Measurements from ENCODE around the gene XRCC5. TPM values are rescaled to one million over a fixed set of nuclear protein-coding genes. Genes with fewer than 3 reads are reported as not detected.

The XRCC5 gene
- total and polyA plus RNA-seq, 2 donors (not counting 1 experiment from before 2014, with no cell fraction given), result 45.5 to 198 TPM

- DNase-seq (no peak), ATAC-seq (ENCODE audit: low read depth) (no peak)
- Mint-ChIP-seq H3K4me3 (no peak overlapping the region), H3K9me3 (ENCODE audit: insufficient read depth) (no peaks in the 10 kb centered on the region), H3K27me3 (no peaks in the 10 kb centered on the region), H3K4me1 (peaks cover 7% of the 10 kb centered on the region), H3K27ac (no peak overlapping the region)
- Histone ChIP-seq H3K79me2 (ENCODE audit: control insufficient read depth, insufficient read depth, low read length) (peaks cover 21% of the 10 kb centered on the region), H4K20me1 (ENCODE audit: control insufficient read depth, insufficient read depth, low read length, poor library complexity, severe bottlenecking) (peaks cover 4% of the 10 kb centered on the region), H3K4me2 (replicated peaks; ENCODE audit: low read depth, low read length, poor library complexity, severe bottlenecking) (no peak overlapping the region), H3K27ac (ENCODE audit: low read length in 2 of 2) (no peak overlapping the region), H3K4me3 (ENCODE audit: control extremely low read depth in 1 of 5, extremely low read depth in 1 of 5, insufficient read depth in 1 of 5, low read depth in 2 of 5, low read length in 4 of 5) (no peak overlapping the region), H3K36me3 (replicated peaks in 1 of 2; ENCODE audit: control extremely low read depth in 1 of 2, control insufficient read depth in 1 of 2, extremely low read depth in 1 of 2, insufficient read depth in 2 of 2, low read length in 1 of 2) (peaks cover 0 to 6% of the 10 kb centered on the region in 2 experiments), H3K27me3 (replicated peaks in 1 of 4; ENCODE audit: control extremely low read depth in 1 of 4, control insufficient read depth in 3 of 4, insufficient read depth in 4 of 4, low read length in 3 of 4) (no peaks in the 10 kb centered on the region), H3K4me1 (ENCODE audit: control insufficient read depth in 2 of 2, insufficient read depth in 2 of 2, low read length in 2 of 2) (no peaks in the 10 kb centered on the region), H3K9ac (ENCODE audit: low read length) (no peak overlapping the region), H3K9me3 (ENCODE audit: control extremely low read depth in 1 of 3, control insufficient read depth in 2 of 3, insufficient read depth in 1 of 3, low read length in 2 of 3) (peaks cover 0 to 4% (median 0%) of the 10 kb centered on the region in 3 donors), H2AFZ (ENCODE audit: insufficient read depth, low read depth, low read length, poor library complexity, severe bottlenecking) (no peak overlapping the region)
- no peak for TF ChIP-seq EZH2 (IDR thresholded peaks at IDR 0.05; ENCODE audit: borderline replicate concordance, insufficient read depth, low read depth, low read length, poor library complexity, severe bottlenecking)
- no peak for TF ChIP-seq CTCF (IDR thresholded peaks at IDR 0.05)
- no CpG with 5 or more reads among the region's 1 CpG for WGBS (ENCODE audit: insufficient coverage)
- CTCF ChIA-PET, result no interaction called here
- POLR2A ChIA-PET, result no interaction called here
- intact Hi-C loops (cut with micrococcal nuclease), result no loop called here
Measured at GRCh38 chr2:216074380-216074779, 34.8 kb upstream of the XRCC5 start.

GRCh38 chr2:216074794-216075193 is 34.4 kb upstream of the XRCC5 start:
- Histone ChIP-seq H3K79me2 (ENCODE audit: control insufficient read depth, insufficient read depth, low read length) (peaks cover 22% of the 10 kb centered on the region), H3K9ac (ENCODE audit: low read length) (no peak overlapping the region), H3K4me1 (ENCODE audit: control insufficient read depth in 2 of 2, insufficient read depth in 2 of 2, low read length in 2 of 2) (no peaks in the 10 kb centered on the region), H3K4me2 (replicated peaks; ENCODE audit: low read depth, low read length, poor library complexity, severe bottlenecking) (no peak overlapping the region), H3K27me3 (replicated peaks in 1 of 4; ENCODE audit: control extremely low read depth in 1 of 4, control insufficient read depth in 3 of 4, insufficient read depth in 4 of 4, low read length in 3 of 4) (no peaks in the 10 kb centered on the region), H3K9me3 (ENCODE audit: control extremely low read depth in 1 of 3, control insufficient read depth in 2 of 3, insufficient read depth in 1 of 3, low read length in 2 of 3) (peaks cover 0 to 4% (median 0%) of the 10 kb centered on the region in 3 donors), H3K27ac (ENCODE audit: low read length in 2 of 2) (no peak overlapping the region), H4K20me1 (ENCODE audit: control insufficient read depth, insufficient read depth, low read length, poor library complexity, severe bottlenecking) (peaks cover 4% of the 10 kb centered on the region), H3K4me3 (ENCODE audit: control extremely low read depth in 1 of 5, extremely low read depth in 1 of 5, insufficient read depth in 1 of 5, low read depth in 2 of 5, low read length in 4 of 5) (no peak overlapping the region), H2AFZ (ENCODE audit: insufficient read depth, low read depth, low read length, poor library complexity, severe bottlenecking) (no peak overlapping the region), H3K36me3 (replicated peaks in 1 of 2; ENCODE audit: control extremely low read depth in 1 of 2, control insufficient read depth in 1 of 2, extremely low read depth in 1 of 2, insufficient read depth in 2 of 2, low read length in 1 of 2) (peaks cover 0 to 6% of the 10 kb centered on the region in 2 experiments)
- ATAC-seq (ENCODE audit: low read depth) (no peak), DNase-seq (no peak)
- no peaks in the 10 kb centered on the region for H3K9me3 Mint-ChIP-seq (ENCODE audit: insufficient read depth)
- H3K27me3 Mint-ChIP-seq, result no peaks in the 10 kb centered on the region
- intact Hi-C loops (cut with micrococcal nuclease), result no loop called here
- WGBS (ENCODE audit: insufficient coverage), result 100% methylated on average over 1 of the region's 1 CpG
- ChIA-PET POLR2A (no interaction called here), CTCF (no interaction called here)
- H3K27ac Mint-ChIP-seq, result no peak overlapping the region
- H3K4me3 Mint-ChIP-seq, result no peak overlapping the region
- peaks cover 7% of the 10 kb centered on the region for H3K4me1 Mint-ChIP-seq
- TF ChIP-seq EZH2 (IDR thresholded peaks at IDR 0.05; ENCODE audit: borderline replicate concordance, insufficient read depth, low read depth, low read length, poor library complexity, severe bottlenecking) (no peak), CTCF (IDR thresholded peaks at IDR 0.05) (no peak)
